Mesenteric fat pad (tissue), 1 donor: ENCODE results near the gene GRK3. TPM values are rescaled to one million over a fixed set of nuclear protein-coding genes. Genes with fewer than 3 reads are reported as not detected.
"Not testable (repeated sequence)": the region's sequence is repeated elsewhere in the genome, so short reads cannot be mapped to it uniquely, and the experiment has no call there.

Source experiments
- DNase-seq: peaks from one replicate; pipeline ENCODE4 v3.0.0-alpha.2; 2020; ENCODE audit warnings: low spot score
- total RNA-seq: library from RNA; stranded (reverse); fragmentation: NEBNext Ultra II Directional; extraction: Animal tissue kit (Norgen Biotek cat#: 25700); gene quantifications from one replicate; pipeline ENCODE4 v1.2.1, GENCODE V29; 2021
- donor health status: DM: yes; HTN: yes; CAD: no.

GRK3 gene
- total RNA-seq, 1 donor from 2014 or later: 53.4 TPM

- DNase-seq: no peak
Observed at GRCh38 chr22:25548866-25549464, 15.5 kb upstream of the GRK3 start.

GRCh38 chr22:25551396-25551795, 13.1 kb upstream of the GRK3 start:
- DNase-seq: no peak

- DNase-seq: not testable (repeated sequence)
Observed at GRCh38 chr22:25552405-25552804, 12.1 kb upstream of the GRK3 start.

GRCh38 chr22:25553131-25553530, 11.3 kb upstream of the GRK3 start:
- DNase-seq: no peak

GRCh38 chr22:25554238-25554671, 10.2 kb upstream of the GRK3 start:
- DNase-seq: no peak

- no peak for DNase-seq
Observed at GRCh38 chr22:25554689-25555088, 9.8 kb upstream of the GRK3 start.

- DNase-seq: no peak
Observed at GRCh38 chr22:25555586-25555985, 8.9 kb upstream of the GRK3 start.

GRCh38 chr22:25557218-25557617, 7.3 kb upstream of the GRK3 start:
- no peak for DNase-seq

- no peak for DNase-seq
Observed at GRCh38 chr22:25558341-25558740, 6.1 kb upstream of the GRK3 start.

- not testable (repeated sequence) for DNase-seq
Observed at GRCh38 chr22:25559910-25560309, 4.6 kb upstream of the GRK3 start.

GRCh38 chr22:25561182-25561581, 3.3 kb upstream of the GRK3 start:
- not testable (repeated sequence) for DNase-seq

GRCh38 chr22:25561927-25562326, 2.5 kb upstream of the GRK3 start:
- not testable (repeated sequence) for DNase-seq

GRCh38 chr22:25562966-25563760, 1.3 kb upstream of the GRK3 start:
- not testable (repeated sequence) for DNase-seq

GRCh38 chr22:25563761-25564319, 635 bp upstream of the GRK3 start:
- DNase-seq: no peak

GRCh38 chr22:25564979-25565677, 653 bp downstream of the GRK3 start:
- no peak for DNase-seq

- DNase-seq: no peak
Observed at GRCh38 chr22:25566186-25566897, 1.9 kb downstream of the GRK3 start.

GRCh38 chr22:25566898-25567235, 2.4 kb downstream of the GRK3 start:
- DNase-seq: no peak

GRCh38 chr22:25567251-25567675, 2.8 kb downstream of the GRK3 start:
- no peak for DNase-seq

- DNase-seq: not testable (repeated sequence)
Observed at GRCh38 chr22:25568066-25568465, 3.6 kb downstream of the GRK3 start.

- no peak for DNase-seq
Observed at GRCh38 chr22:25569361-25569760, 4.9 kb downstream of the GRK3 start.

GRCh38 chr22:25569983-25570382, 5.5 kb downstream of the GRK3 start:
- DNase-seq: no peak
